ENCODE data around the gene PPP3R2.
"Not testable (repeated sequence)": the region's sequence is repeated elsewhere in the genome, so short reads cannot be mapped to it uniquely, and the experiment has no call there.

The PPP3R2 gene

GRCh38 chr9:101567725-101568350, 26.9 kb downstream of the PPP3R2 start:
- TF ChIP-seq, protein P1, sequence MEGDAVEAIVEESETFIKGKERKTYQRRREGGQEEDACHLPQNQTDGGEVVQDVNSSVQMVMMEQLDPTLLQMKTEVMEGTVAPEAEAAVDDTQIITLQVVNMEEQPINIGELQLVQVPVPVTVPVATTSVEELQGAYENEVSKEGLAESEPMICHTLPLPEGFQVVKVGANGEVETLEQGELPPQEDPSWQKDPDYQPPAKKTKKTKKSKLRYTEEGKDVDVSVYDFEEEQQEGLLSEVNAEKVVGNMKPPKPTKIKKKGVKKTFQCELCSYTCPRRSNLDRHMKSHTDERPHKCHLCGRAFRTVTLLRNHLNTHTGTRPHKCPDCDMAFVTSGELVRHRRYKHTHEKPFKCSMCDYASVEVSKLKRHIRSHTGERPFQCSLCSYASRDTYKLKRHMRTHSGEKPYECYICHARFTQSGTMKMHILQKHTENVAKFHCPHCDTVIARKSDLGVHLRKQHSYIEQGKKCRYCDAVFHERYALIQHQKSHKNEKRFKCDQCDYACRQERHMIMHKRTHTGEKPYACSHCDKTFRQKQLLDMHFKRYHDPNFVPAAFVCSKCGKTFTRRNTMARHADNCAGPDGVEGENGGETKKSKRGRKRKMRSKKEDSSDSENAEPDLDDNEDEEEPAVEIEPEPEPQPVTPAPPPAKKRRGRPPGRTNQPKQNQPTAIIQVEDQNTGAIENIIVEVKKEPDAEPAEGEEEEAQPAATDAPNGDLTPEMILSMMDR (IDR thresholded peaks at IDR 0.05) = no peak
- H3K4me1 ChIP-seq (ENCODE audit: control insufficient read depth in 1 of 2, insufficient read depth in 1 of 2, low read depth in 1 of 2, low read length in 1 of 2) = peaks cover 3 to 5% of the 10 kb centered on the region in 2 experiments

GRCh38 chr9:101566904-101567724, 27.7 kb downstream of the PPP3R2 start:
- no peak overlapping the region for H3K27ac ChIP-seq
- no peak overlapping the region for H3K4me3 ChIP-seq (ENCODE audit: low read depth in 1 of 2, low read length in 1 of 2)
- H3K9me3 ChIP-seq = no peaks in the 10 kb centered on the region
- TF ChIP-seq, protein P1 (IDR thresholded peaks at IDR 0.05) = no peak
- no peaks in the 10 kb centered on the region for H3K27me3 ChIP-seq
- H3K36me3 ChIP-seq = peaks cover 80% of the 10 kb centered on the region
- no peaks in the 10 kb centered on the region for H3K4me1 ChIP-seq (ENCODE audit: control insufficient read depth in 1 of 2, insufficient read depth in 1 of 2, low read depth in 1 of 2, low read length in 1 of 2)

More at GRCh38 chr9:101567725-101568350, 26.9 kb downstream of the PPP3R2 start:
- H3K27me3 ChIP-seq = no peaks in the 10 kb centered on the region
- no peak overlapping the region for H3K27ac ChIP-seq
- H3K4me3 ChIP-seq (ENCODE audit: low read depth in 1 of 2, low read length in 1 of 2) = no peak overlapping the region
- no peaks in the 10 kb centered on the region for H3K9me3 ChIP-seq
- H3K36me3 ChIP-seq = peaks cover 73% of the 10 kb centered on the region

GRCh38 chr9:101564252-101564651, 30.5 kb downstream of the PPP3R2 start:
- H3K4me3 ChIP-seq (ENCODE audit: low read depth in 1 of 2, low read length in 1 of 2) = no peak overlapping the region
- H3K27me3 ChIP-seq = no peaks in the 10 kb centered on the region
- H3K9me3 ChIP-seq = no peaks in the 10 kb centered on the region
- H3K27ac ChIP-seq = no peak overlapping the region
- H3K4me1 ChIP-seq (ENCODE audit: control insufficient read depth in 1 of 2, insufficient read depth in 1 of 2, low read depth in 1 of 2, low read length in 1 of 2) = no peaks in the 10 kb centered on the region
- H3K36me3 ChIP-seq = peaks cover 90% of the 10 kb centered on the region
- TF ChIP-seq, protein P1 (IDR thresholded peaks at IDR 0.05) = no peak

DNA sequence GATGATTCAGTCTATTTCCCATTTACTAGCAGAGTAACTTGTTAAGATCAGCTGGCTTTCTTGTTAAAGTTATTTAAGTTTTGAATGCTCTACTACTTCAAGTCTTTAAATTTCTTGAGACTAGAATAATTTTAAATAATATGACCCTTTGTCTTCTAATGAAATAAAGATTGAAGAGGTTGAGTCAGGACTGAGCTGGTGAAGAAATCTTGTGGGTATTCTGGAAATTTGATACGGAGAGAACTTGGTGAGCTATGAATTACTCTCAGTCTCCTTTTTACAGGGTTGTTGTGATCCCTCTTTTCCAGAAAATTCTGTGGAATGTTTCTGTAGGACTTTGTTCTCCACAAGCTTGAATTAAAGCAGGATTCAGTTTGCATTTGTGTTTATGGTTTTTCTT, 31.8 kb downstream of the PPP3R2 start:
- H3K27ac ChIP-seq = no peak overlapping the region
- no peak overlapping the region for H3K4me3 ChIP-seq (ENCODE audit: low read depth in 1 of 2, low read length in 1 of 2)
- H3K4me1 ChIP-seq (ENCODE audit: control insufficient read depth in 1 of 2, insufficient read depth in 1 of 2, low read depth in 1 of 2, low read length in 1 of 2) = no peaks in the 10 kb centered on the region
- no peaks in the 10 kb centered on the region for H3K9me3 ChIP-seq
- peaks cover 88% of the 10 kb centered on the region for H3K36me3 ChIP-seq
- TF ChIP-seq, protein P1 (IDR thresholded peaks at IDR 0.05) = no peak
- H3K27me3 ChIP-seq = no peaks in the 10 kb centered on the region

DNA sequence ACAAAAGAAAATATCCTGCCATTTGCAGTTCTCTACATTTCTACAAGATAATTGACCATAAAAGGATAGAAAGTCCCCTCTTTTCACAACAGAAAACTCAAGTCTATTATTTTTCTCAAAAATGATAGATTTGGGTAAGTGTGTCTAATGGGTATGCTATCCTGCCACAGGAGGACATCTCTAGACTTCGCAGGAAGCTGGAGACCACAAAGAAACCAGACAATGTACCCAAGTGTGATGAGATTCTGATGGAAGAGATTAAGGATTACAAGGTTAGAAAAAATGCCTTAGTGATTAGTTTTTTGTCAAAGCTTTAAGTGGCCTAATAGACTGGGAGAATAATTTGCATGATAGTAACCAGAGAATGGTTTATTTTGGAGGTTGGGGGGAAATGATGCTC, 33.0 kb downstream of the PPP3R2 start:
- Histone ChIP-seq H3K4me1 (ENCODE audit: control insufficient read depth in 1 of 2, insufficient read depth in 1 of 2, low read depth in 1 of 2, low read length in 1 of 2) (no peaks in the 10 kb centered on the region), H3K27ac (no peak overlapping the region), H3K9me3 (no peaks in the 10 kb centered on the region), H3K4me3 (ENCODE audit: low read depth in 1 of 2, low read length in 1 of 2) (no peak overlapping the region), H3K36me3 (peaks cover 88% of the 10 kb centered on the region), H3K27me3 (no peaks in the 10 kb centered on the region)
- TF ChIP-seq, protein P1 (IDR thresholded peaks at IDR 0.05) = no peak

- H3K36me3 ChIP-seq = peaks cover 96% of the 10 kb centered on the region
- H3K4me3 ChIP-seq (ENCODE audit: low read depth in 1 of 2, low read length in 1 of 2); H3K27me3 ChIP-seq: not testable (repeated sequence)
Measured at GRCh38 chr9:101549472-101550098, 45.2 kb downstream of the PPP3R2 start.

More at GRCh38 chr9:101549472-101550098, 45.2 kb downstream of the PPP3R2 start:
- not testable (repeated sequence) for H3K27ac ChIP-seq; H3K9me3 ChIP-seq; H3K4me1 ChIP-seq (ENCODE audit: control insufficient read depth in 1 of 2, insufficient read depth in 1 of 2, low read depth in 1 of 2, low read length in 1 of 2)
